GM12875 (cell line): ENCODE data around the gene C3orf18.

Experiments used
- H3K4me3 ChIP-seq: one replicate; pipeline ENCODE4 v1.5.1; 2011; ENCODE audit warnings: low read depth, low read length, control low read depth
- CTCF ChIP-seq: IDR thresholded peaks from 2 replicates; pipeline ENCODE4 v1.5.1; 2011; ENCODE audit warnings: low read depth, mild to moderate bottlenecking, control low read depth, inconsistent platforms, low read length, moderate library complexity, borderline replicate concordance; ENCODE audit not compliant: insufficient read depth

The C3orf18 gene

DNA sequence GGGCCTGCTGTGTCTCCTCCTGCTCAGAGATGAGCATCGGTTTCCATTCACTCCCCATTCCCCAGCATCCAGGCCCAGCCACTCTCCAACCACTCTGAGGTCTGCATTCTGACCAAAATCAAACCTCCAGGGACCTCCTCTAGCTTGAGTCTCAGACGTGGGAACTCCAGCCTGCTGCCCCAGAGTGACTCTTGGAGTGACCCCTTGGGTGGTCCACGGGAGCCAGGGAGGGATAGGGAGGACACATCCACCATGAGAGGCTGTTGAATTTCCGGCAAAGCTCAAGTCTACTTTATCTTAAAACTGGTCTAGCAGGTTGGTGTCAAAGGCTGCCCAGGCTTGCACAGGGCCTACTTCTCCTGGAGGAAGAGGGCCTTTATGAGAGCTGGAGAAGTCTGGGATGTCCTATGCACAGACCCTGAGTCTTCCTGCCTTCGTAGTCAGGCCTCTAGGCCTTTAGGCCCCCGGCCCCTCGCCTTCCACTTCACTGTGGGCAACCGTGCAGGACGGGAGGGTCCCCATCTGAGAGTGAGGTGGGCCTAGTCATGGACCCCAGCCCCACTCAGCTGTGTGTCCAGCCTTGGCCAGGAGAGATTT, 35.1 kb upstream of the C3orf18 start:
- no peak overlapping the region for H3K4me3 ChIP-seq
- TF ChIP-seq CTCF: no peak

DNA sequence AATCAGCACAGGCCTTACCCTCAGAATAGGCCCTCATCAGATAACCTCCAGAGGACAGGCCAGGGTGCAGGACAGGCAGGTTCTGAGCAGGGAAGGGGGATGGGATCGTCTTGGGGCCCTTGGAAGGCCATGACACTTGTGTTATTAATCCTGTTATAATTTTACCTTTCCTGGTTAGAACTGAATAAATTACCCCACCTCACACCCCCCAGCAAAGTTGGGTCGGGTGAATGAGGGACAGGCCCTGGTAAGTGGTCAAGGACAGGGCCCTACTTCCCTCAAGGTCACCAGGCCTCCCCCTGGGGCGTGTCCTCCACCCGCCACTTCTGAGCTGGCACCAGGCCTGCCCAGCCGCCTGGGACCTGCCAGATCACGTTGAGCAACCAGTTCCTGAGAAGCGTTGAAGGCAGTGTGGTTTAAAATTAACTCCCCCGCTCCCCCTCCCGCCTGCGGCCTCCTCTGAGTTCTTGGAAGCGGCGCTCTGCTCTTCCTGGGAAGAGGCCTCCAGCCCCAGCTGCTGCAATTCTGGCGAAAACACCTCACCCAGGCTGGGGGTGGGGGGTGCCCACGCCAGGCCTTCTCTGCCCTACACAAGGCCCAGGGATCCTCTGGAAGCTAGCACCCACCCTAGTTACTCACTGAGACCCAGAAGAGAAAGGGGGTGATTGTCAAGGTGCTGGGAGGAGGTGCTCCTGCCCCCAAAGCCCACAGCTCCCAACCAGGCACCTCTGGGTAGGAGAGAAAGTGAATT, 33.5 kb upstream of the C3orf18 start:
- no peak overlapping the region for H3K4me3 ChIP-seq
- TF ChIP-seq CTCF: no peak

DNA sequence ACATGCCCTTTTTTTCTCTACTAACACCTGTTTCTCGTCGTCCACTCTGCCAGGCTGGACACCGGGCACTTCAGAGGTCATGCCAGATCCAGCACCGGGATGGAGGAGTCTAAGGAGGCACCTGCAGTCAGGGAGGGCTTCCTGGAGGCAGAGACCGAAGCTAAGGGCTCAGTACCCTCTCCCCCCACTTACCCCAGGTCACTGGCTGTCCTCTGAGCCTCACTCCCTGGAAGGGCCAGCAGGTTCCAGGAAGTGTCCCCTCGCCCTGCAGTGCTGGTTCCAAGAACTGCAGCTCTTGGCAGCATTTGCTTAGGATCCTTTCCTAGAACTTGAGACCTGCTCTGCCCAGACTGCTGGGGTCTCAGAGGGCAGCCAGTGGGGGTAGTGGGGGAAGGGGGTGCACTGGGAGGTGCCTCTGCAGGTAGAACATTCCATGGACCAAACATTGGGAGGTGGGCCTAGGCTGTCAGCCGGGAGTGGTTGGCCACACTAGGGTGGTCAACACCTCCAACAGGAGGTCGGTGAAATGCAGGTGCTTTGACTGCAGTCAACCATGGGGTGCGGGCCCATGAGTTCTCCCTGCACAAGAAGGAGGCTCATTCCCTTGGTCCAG, 32.7 kb upstream of the C3orf18 start:
- no peak overlapping the region for H3K4me3 ChIP-seq
- no peak for TF ChIP-seq CTCF

- TF ChIP-seq CTCF: no peak
- no peak overlapping the region for H3K4me3 ChIP-seq
These were observed 32.2 kb upstream of the C3orf18 start for GRCh38 chr3:50599716-50600118.

GRCh38 chr3:50599115-50599715, 31.7 kb upstream of the C3orf18 start:
- H3K4me3 ChIP-seq: no peak overlapping the region
- no peak for TF ChIP-seq CTCF

DNA sequence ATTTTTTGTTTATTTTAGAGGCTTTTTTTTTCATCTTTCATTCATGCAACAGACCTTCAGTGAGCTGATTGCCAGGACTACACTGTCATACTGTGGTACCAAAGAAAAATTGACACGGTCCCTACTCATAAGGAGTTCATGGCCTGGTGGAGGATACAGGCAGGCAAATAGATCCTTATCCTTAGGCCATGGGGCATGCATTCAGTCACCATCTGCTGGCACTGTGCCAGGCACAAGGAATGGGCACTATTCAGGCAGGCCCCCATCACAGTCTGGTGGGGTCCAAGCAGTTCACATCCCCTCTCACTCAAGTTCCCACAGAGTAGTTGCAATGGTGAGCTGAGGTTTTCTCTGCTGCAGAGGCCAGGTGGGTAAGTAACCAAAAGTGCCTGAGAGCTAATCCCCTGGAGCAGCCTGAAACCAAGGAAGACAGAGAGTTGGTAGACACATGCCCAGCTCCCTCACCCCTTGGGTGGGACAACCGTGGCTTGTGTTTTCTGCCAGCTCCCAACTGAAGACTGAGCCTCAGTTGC, 26.8 kb upstream of the C3orf18 start:
- H3K4me3 ChIP-seq: no peak overlapping the region
- no peak for TF ChIP-seq CTCF
